Neuronal stem cell (in vitro differentiated cells): ENCODE measurements around the gene SCNN1A.

ENCODE experiments used
- DNase-seq: peaks from one replicate; pipeline ENCODE4 v3.0.0-alpha.2; 2013; ENCODE audit warnings: low spot score
- H2AFZ ChIP-seq: one replicate; pipeline ENCODE4 v1.6.1; 2013; ENCODE audit warnings: mild to moderate bottlenecking, low read length, inconsistent platforms
- H2AK5ac ChIP-seq: 2 replicates; pipeline ENCODE4 v1.6.1; 2013; ENCODE audit warnings: low read depth, mild to moderate bottlenecking, inconsistent platforms, low read length, moderate library complexity, mixed read lengths
- H2BK120ac ChIP-seq: 2 replicates; pipeline ENCODE4 v1.6.1; 2013; ENCODE audit warnings: low read depth, mild to moderate bottlenecking, inconsistent platforms, low read length, moderate library complexity, mixed read lengths
- H2BK12ac ChIP-seq: one replicate; pipeline ENCODE4 v1.6.1; 2013; ENCODE audit warnings: low read length, inconsistent platforms
- H2BK15ac ChIP-seq: 2 replicates; pipeline ENCODE4 v1.6.1; 2013; ENCODE audit warnings: mild to moderate bottlenecking, low read length, inconsistent platforms, mixed read lengths
- H2BK5ac ChIP-seq: one replicate; pipeline ENCODE4 v1.6.1; 2013; ENCODE audit warnings: inconsistent platforms, mild to moderate bottlenecking, low read length, moderate library complexity
- H3K14ac ChIP-seq: one replicate; pipeline ENCODE4 v1.6.1; 2013; ENCODE audit warnings: low read length, inconsistent platforms
- H3K18ac ChIP-seq: 2 replicates; pipeline ENCODE4 v1.6.1; 2013; ENCODE audit warnings: low read length, inconsistent platforms
- H3K23ac ChIP-seq: 2 replicates; pipeline ENCODE4 v1.6.1; 2013; ENCODE audit warnings: low read depth, mild to moderate bottlenecking, mixed read lengths, low read length, inconsistent platforms; ENCODE audit not compliant: poor library complexity
- H3K27ac ChIP-seq: replicated peaks from 3 replicates; pipeline ENCODE4 v1.5.1; 2013; ENCODE audit warnings: low read length, inconsistent platforms
- H3K27me3 ChIP-seq, 3 experiments: 2 replicates each; pipeline ENCODE4 v1.6.1; 2013; ENCODE audit warnings: low read length in 3 of 3, mild to moderate bottlenecking in 2 of 3, inconsistent platforms in 1 of 3, low read depth in 1 of 3, mixed read lengths in 1 of 3, moderate library complexity in 1 of 3; ENCODE audit not compliant: control insufficient read depth in 3 of 3, insufficient read depth in 3 of 3
- H3K36me3 ChIP-seq, 2 donors: replicated peaks in 1 of 2; 2 replicates each; pipeline ENCODE4 v1.6.1; 2013; ENCODE audit warnings: low read length in 2 of 2; ENCODE audit not compliant: control insufficient read depth in 2 of 2, insufficient read depth in 2 of 2
- H3K4ac ChIP-seq: 2 replicates; pipeline ENCODE4 v1.6.1; 2013; ENCODE audit warnings: inconsistent platforms, mild to moderate bottlenecking, low read length, moderate library complexity
- H3K4me1 ChIP-seq, 2 donors: 1 replicate in 1 of 2; 2 replicates in 1 of 2; pipeline ENCODE4 v1.6.1; 2013; ENCODE audit warnings: low read length in 2 of 2, low read depth in 1 of 2; ENCODE audit not compliant: control insufficient read depth in 2 of 2, insufficient read depth in 1 of 2
- H3K4me2 ChIP-seq: one replicate; pipeline ENCODE4 v1.6.1; 2013; ENCODE audit warnings: mild to moderate bottlenecking, low read length, inconsistent platforms; ENCODE audit not compliant: insufficient read depth, poor library complexity, severe bottlenecking
- H3K4me3 ChIP-seq, 2 donors: 2 replicates each; pipeline ENCODE4 v1.5.1; 2013; ENCODE audit warnings: low read length in 2 of 2, mild to moderate bottlenecking in 2 of 2, inconsistent platforms in 1 of 2, moderate library complexity in 1 of 2
- H3K79me1 ChIP-seq: one replicate; pipeline ENCODE4 v1.6.1; 2013; ENCODE audit warnings: low read depth, mild to moderate bottlenecking, inconsistent platforms, low read length, moderate library complexity
- H3K9ac ChIP-seq: one replicate; pipeline ENCODE4 v1.6.1; 2013; ENCODE audit warnings: mild to moderate bottlenecking, low read depth, low read length, inconsistent platforms; ENCODE audit not compliant: poor library complexity
- H3K9me3 ChIP-seq, 2 donors: replicated peaks in 1 of 2; 2 replicates each; pipeline versions ENCODE3 to v1.6.1; 2013; ENCODE audit warnings: low read length in 2 of 2, mild to moderate bottlenecking in 2 of 2, inconsistent platforms in 1 of 2, low read depth in 1 of 2, mixed read lengths in 1 of 2, moderate library complexity in 1 of 2; ENCODE audit not compliant: control insufficient read depth in 2 of 2, insufficient read depth in 1 of 2
- H4K8ac ChIP-seq: one replicate; pipeline ENCODE4 v1.6.1; 2013; ENCODE audit warnings: low read depth, mild to moderate bottlenecking, inconsistent platforms, low read length, moderate library complexity
- H4K91ac ChIP-seq: one replicate; pipeline ENCODE4 v1.6.1; 2013; ENCODE audit warnings: low read length, low read depth, mild to moderate bottlenecking, inconsistent platforms; ENCODE audit not compliant: poor library complexity
- WGBS, 2 donors: extraction: QIAGEN DNeasy Blood & Tissue Kit; methylation state at CpG; one replicate each; pipeline ENCODE4 v1.1.7; 2013; ENCODE audit warnings: missing lambda C conversion rate in 2 of 2, mixed read lengths in 1 of 2; ENCODE audit not compliant: insufficient read length in 2 of 2, insufficient replicate concordance in 1 of 2; ENCODE audit errors: extremely low coverage in 2 of 2; 5-methylcytosine and 5-hydroxymethylcytosine counted together

The SCNN1A gene

GRCh38 chr12:6370994-6371754, 4.2 kb downstream of the SCNN1A start:
- Histone ChIP-seq H3K23ac (peak overlapping the region; percentile 6), H2AFZ (peak overlapping the region; percentile 78), H3K9ac (no peak overlapping the region), H2BK15ac (no peak overlapping the region), H3K4me3 (no peak overlapping the region), H3K27ac (peak overlapping the region; percentile 63), H4K8ac (no peak overlapping the region), H2AK5ac (no peak overlapping the region), H3K18ac (peak overlapping the region; percentile 50), H3K79me1 (no peaks in the 10 kb centered on the region), H3K14ac (no peak overlapping the region), H2BK5ac (no peak overlapping the region), H3K9me3 (no peaks in the 10 kb centered on the region), H3K4ac (no peak overlapping the region), H3K36me3 (no peaks in the 10 kb centered on the region), H2BK120ac (no peak overlapping the region), H3K4me1 (peaks cover 34 to 45% of the 10 kb centered on the region in 2 donors), H3K4me2 (no peak overlapping the region), H3K27me3 (peaks cover 0 to 12% (median 0%) of the 10 kb centered on the region in 3 experiments), H2BK12ac (no peak overlapping the region), H4K91ac (no peak overlapping the region)
- WGBS, 2 donors, result no CpG with 5 or more reads among the region's 15 CpGs
- peak; percentile 50 for DNase-seq

DNA sequence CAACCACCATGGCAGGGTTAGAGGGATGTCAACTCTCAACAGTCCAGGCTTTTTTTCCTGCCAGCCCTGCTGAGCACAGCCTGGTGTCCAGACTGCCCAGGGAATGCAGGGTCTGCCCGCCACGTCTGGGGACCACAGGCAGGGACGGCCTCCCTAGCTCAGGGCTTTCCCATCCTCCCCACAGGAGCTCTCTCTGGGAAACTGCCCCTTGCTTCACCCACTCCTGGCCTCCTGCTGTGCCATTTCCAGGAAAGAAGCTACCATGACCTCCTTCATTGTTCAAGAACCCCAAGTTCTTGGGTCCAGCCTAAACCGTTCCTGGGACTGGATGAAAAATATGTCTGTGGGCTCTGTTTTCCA, 4.8 kb downstream of the SCNN1A start:
- peak overlapping the region; percentile 4 for H2BK5ac ChIP-seq
- WGBS, 2 donors, result no CpG with 5 or more reads among the region's 4 CpGs

GRCh38 chr12:6369916-6370575, 5.3 kb downstream of the SCNN1A start:
- no CpG with 5 or more reads among the region's 9 CpGs for WGBS, 2 donors
- DNase-seq, result no peak
- H3K27ac ChIP-seq, result no peak overlapping the region

More for the DNA sequence above, 4.8 kb downstream of the SCNN1A start:
- H3K4ac ChIP-seq, result no peak overlapping the region
- H3K9ac ChIP-seq, result peak overlapping the region; percentile 9
- peaks cover 0 to 12% (median 0%) of the 10 kb centered on the region in 3 experiments for H3K27me3 ChIP-seq
- no peaks in the 10 kb centered on the region for H3K79me1 ChIP-seq
- no peaks in the 10 kb centered on the region for H3K36me3 ChIP-seq
- H3K27ac ChIP-seq, result peak overlapping the region; percentile 63
- H3K14ac ChIP-seq, result no peak overlapping the region
- no peak overlapping the region for H3K23ac ChIP-seq
- no peak overlapping the region for H4K8ac ChIP-seq
- H3K4me2 ChIP-seq, result no peak overlapping the region
- peak overlapping the region; percentile 5 for H2BK12ac ChIP-seq
- no peak for DNase-seq
- no peaks in the 10 kb centered on the region for H3K9me3 ChIP-seq
- peaks cover 28 to 39% of the 10 kb centered on the region in 2 donors for H3K4me1 ChIP-seq
- no peak overlapping the region for H4K91ac ChIP-seq
- no peak overlapping the region for H2BK120ac ChIP-seq
- H3K18ac ChIP-seq, result peak overlapping the region; percentile 82
- peak overlapping the region; percentile 78 for H2AFZ ChIP-seq
- peak overlapping the region; percentile 57 for H2AK5ac ChIP-seq
- no peak overlapping the region for H3K4me3 ChIP-seq
- no peak overlapping the region for H2BK15ac ChIP-seq

GRCh38 chr12:6368906-6369525, 6.3 kb downstream of the SCNN1A start:
- Histone ChIP-seq H2BK15ac (no peak overlapping the region), H3K9me3 (no peaks in the 10 kb centered on the region), H3K18ac (peak overlapping the region; percentile 33), H3K4me1 (peaks cover 23 to 29% of the 10 kb centered on the region in 2 donors), H2AFZ (no peak overlapping the region), H2BK12ac (peak overlapping the region; percentile 81), H3K4me2 (no peak overlapping the region), H3K9ac (no peak overlapping the region), H3K36me3 (no peaks in the 10 kb centered on the region), H3K4ac (peak overlapping the region; percentile 57), H2BK5ac (no peak overlapping the region), H2BK120ac (no peak overlapping the region), H3K27me3 (no peaks in the 10 kb centered on the region), H3K4me3 (no peak overlapping the region), H3K27ac (no peak overlapping the region), H3K23ac (peak overlapping the region; percentile 75), H3K14ac (no peak overlapping the region), H4K91ac (peak overlapping the region; percentile 40), H3K79me1 (no peaks in the 10 kb centered on the region), H4K8ac (peak overlapping the region; percentile 25), H2AK5ac (peak overlapping the region; percentile 66)
- DNase-seq, result no peak
- WGBS, 2 donors, result no CpG with 5 or more reads among the region's 9 CpGs

More at GRCh38 chr12:6369916-6370575, 5.3 kb downstream of the SCNN1A start:
- Histone ChIP-seq H3K36me3 (no peaks in the 10 kb centered on the region), H3K4me1 (peaks cover 23 to 34% of the 10 kb centered on the region in 2 donors), H2AK5ac (peak overlapping the region; percentile 57), H3K4me3 (no peak overlapping the region), H3K4me2 (no peak overlapping the region), H3K23ac (no peak overlapping the region), H2BK5ac (peak overlapping the region; percentile 4), H2BK15ac (peak overlapping the region; percentile 12), H4K91ac (no peak overlapping the region), H3K9ac (peak overlapping the region; percentile 9), H3K27me3 (peaks cover 0 to 10% (median 0%) of the 10 kb centered on the region in 3 experiments), H3K79me1 (no peaks in the 10 kb centered on the region), H3K9me3 (no peaks in the 10 kb centered on the region), H3K4ac (no peak overlapping the region), H4K8ac (no peak overlapping the region), H3K14ac (no peak overlapping the region), H2BK12ac (peak overlapping the region; percentile 5), H2BK120ac (no peak overlapping the region), H2AFZ (no peak overlapping the region), H3K18ac (peak overlapping the region; percentile 82)
